ENCODE data around the gene CCDC39.

Gene CCDC39

GRCh38 chr3:180693656-180694055, 14.4 kb upstream of the CCDC39 start:
- Histone ChIP-seq H4K12ac (ENCODE audit: low read depth, low read length) (no peak overlapping the region), H3K27me3 (ENCODE audit: insufficient read depth, low read length) (no peaks in the 10 kb centered on the region), H3K14ac (ENCODE audit: low read length) (no peak overlapping the region), H3K79me2 (ENCODE audit: control insufficient read depth, insufficient read depth, low read length, poor library complexity) (no peaks in the 10 kb centered on the region), H4K8ac (ENCODE audit: low read depth, low read length) (no peak overlapping the region), H4K91ac (ENCODE audit: low read depth, low read length) (no peak overlapping the region), H3K18ac (ENCODE audit: low read length) (no peak overlapping the region), H3K23ac (ENCODE audit: low read length) (no peak overlapping the region), H3K4ac (ENCODE audit: low read depth, low read length) (no peak overlapping the region), H3K36me3 (ENCODE audit: control insufficient read depth in 1 of 2, insufficient read depth in 2 of 2, low read length in 2 of 2) (no peaks in the 10 kb centered on the region), H3K9me3 (ENCODE audit: insufficient read depth, low read depth, low read length) (no peaks in the 10 kb centered on the region), H3K4me2 (ENCODE audit: low read length) (no peak overlapping the region), H2BK12ac (ENCODE audit: low read length) (no peak overlapping the region), H3K4me1 (ENCODE audit: control insufficient read depth in 1 of 2, insufficient read depth in 2 of 2, low read length in 2 of 2) (peaks cover 0 to 2% of the 10 kb centered on the region in 2 experiments), H3K27ac (ENCODE audit: low read depth, low read length) (no peak overlapping the region), H2AFZ (ENCODE audit: insufficient read depth, low read length, poor library complexity) (no peak overlapping the region), H3K79me1 (ENCODE audit: low read length) (no peaks in the 10 kb centered on the region), H2BK120ac (ENCODE audit: insufficient read depth, low read length, poor library complexity) (no peak overlapping the region), H2BK5ac (ENCODE audit: low read depth, low read length, poor library complexity) (no peak overlapping the region), H3K9ac (ENCODE audit: low read length) (no peak overlapping the region), H2AK5ac (ENCODE audit: low read length) (no peak overlapping the region), H3K4me3 (ENCODE audit: low read depth, low read length) (no peak overlapping the region)
- no peak for DNase-seq
- WGBS (ENCODE audit: extremely low coverage, insufficient coverage, insufficient read length) = no CpG with 5 or more reads among the region's 1 CpG

GRCh38 chr3:180690061-180690460, 10.8 kb upstream of the CCDC39 start:
- Histone ChIP-seq H3K79me1 (ENCODE audit: low read length) (no peaks in the 10 kb centered on the region), H4K12ac (ENCODE audit: low read depth, low read length) (no peak overlapping the region), H3K27me3 (ENCODE audit: insufficient read depth, low read length) (no peaks in the 10 kb centered on the region), H3K4me1 (ENCODE audit: control insufficient read depth in 1 of 2, insufficient read depth in 2 of 2, low read length in 2 of 2) (no peaks in the 10 kb centered on the region), H2BK12ac (ENCODE audit: low read length) (no peak overlapping the region), H3K9ac (ENCODE audit: low read length) (no peak overlapping the region), H2BK5ac (ENCODE audit: low read depth, low read length, poor library complexity) (no peak overlapping the region), H4K8ac (ENCODE audit: low read depth, low read length) (no peak overlapping the region), H3K18ac (ENCODE audit: low read length) (no peak overlapping the region), H2AK5ac (ENCODE audit: low read length) (no peak overlapping the region), H3K9me3 (ENCODE audit: insufficient read depth, low read depth, low read length) (no peaks in the 10 kb centered on the region), H3K79me2 (ENCODE audit: control insufficient read depth, insufficient read depth, low read length, poor library complexity) (no peaks in the 10 kb centered on the region), H2BK120ac (ENCODE audit: insufficient read depth, low read length, poor library complexity) (no peak overlapping the region), H4K91ac (ENCODE audit: low read depth, low read length) (no peak overlapping the region), H3K4ac (ENCODE audit: low read depth, low read length) (no peak overlapping the region), H3K4me2 (ENCODE audit: low read length) (no peak overlapping the region), H3K23ac (ENCODE audit: low read length) (no peak overlapping the region), H3K14ac (ENCODE audit: low read length) (no peak overlapping the region), H2AFZ (ENCODE audit: insufficient read depth, low read length, poor library complexity) (no peak overlapping the region), H3K27ac (ENCODE audit: low read depth, low read length) (no peak overlapping the region), H3K4me3 (ENCODE audit: low read depth, low read length) (no peak overlapping the region), H3K36me3 (ENCODE audit: control insufficient read depth in 1 of 2, insufficient read depth in 2 of 2, low read length in 2 of 2) (no peaks in the 10 kb centered on the region)
- no CpG with 5 or more reads among the region's 1 CpG for WGBS (ENCODE audit: extremely low coverage, insufficient coverage, insufficient read length)
- DNase-seq = no peak

- no peaks in the 10 kb centered on the region for H3K4me1 ChIP-seq (ENCODE audit: control insufficient read depth in 1 of 2, insufficient read depth in 2 of 2, low read length in 2 of 2)
- H3K79me2 ChIP-seq (ENCODE audit: control insufficient read depth, insufficient read depth, low read length, poor library complexity) = no peaks in the 10 kb centered on the region
- no peak overlapping the region for H4K8ac ChIP-seq (ENCODE audit: low read depth, low read length)
- no peaks in the 10 kb centered on the region for H3K9me3 ChIP-seq (ENCODE audit: insufficient read depth, low read depth, low read length)
- no peak for DNase-seq
- H3K27ac ChIP-seq (ENCODE audit: low read depth, low read length) = no peak overlapping the region
- no peak overlapping the region for H3K23ac ChIP-seq (ENCODE audit: low read length)
- H4K91ac ChIP-seq (ENCODE audit: low read depth, low read length) = no peak overlapping the region
- H2AFZ ChIP-seq (ENCODE audit: insufficient read depth, low read length, poor library complexity) = no peak overlapping the region
- no peak overlapping the region for H4K12ac ChIP-seq (ENCODE audit: low read depth, low read length)
- no peak overlapping the region for H2AK5ac ChIP-seq (ENCODE audit: low read length)
- H3K4me3 ChIP-seq (ENCODE audit: low read depth, low read length) = no peak overlapping the region
- no peaks in the 10 kb centered on the region for H3K36me3 ChIP-seq (ENCODE audit: control insufficient read depth in 1 of 2, insufficient read depth in 2 of 2, low read length in 2 of 2)
- H3K9ac ChIP-seq (ENCODE audit: low read length) = peak overlapping the region; percentile 68
- WGBS (ENCODE audit: extremely low coverage, insufficient coverage, insufficient read length) = no CpG with 5 or more reads among the region's 3 CpGs
- no peaks in the 10 kb centered on the region for H3K79me1 ChIP-seq (ENCODE audit: low read length)
- H3K14ac ChIP-seq (ENCODE audit: low read length) = no peak overlapping the region
- H3K18ac ChIP-seq (ENCODE audit: low read length) = no peak overlapping the region
- no peak overlapping the region for H2BK120ac ChIP-seq (ENCODE audit: insufficient read depth, low read length, poor library complexity)
- no peak overlapping the region for H2BK12ac ChIP-seq (ENCODE audit: low read length)
- no peak overlapping the region for H2BK5ac ChIP-seq (ENCODE audit: low read depth, low read length, poor library complexity)
- H3K4ac ChIP-seq (ENCODE audit: low read depth, low read length) = no peak overlapping the region
- no peak overlapping the region for H3K4me2 ChIP-seq (ENCODE audit: low read length)
- no peaks in the 10 kb centered on the region for H3K27me3 ChIP-seq (ENCODE audit: insufficient read depth, low read length)
Measured at GRCh38 chr3:180684807-180685206, 5.5 kb upstream of the CCDC39 start.

GRCh38 chr3:180683816-180684215, 4.5 kb upstream of the CCDC39 start:
- no peak overlapping the region for H2AFZ ChIP-seq (ENCODE audit: insufficient read depth, low read length, poor library complexity)
- no peak overlapping the region for H4K12ac ChIP-seq (ENCODE audit: low read depth, low read length)
- H3K27me3 ChIP-seq (ENCODE audit: insufficient read depth, low read length) = no peaks in the 10 kb centered on the region
- no peak overlapping the region for H3K9ac ChIP-seq (ENCODE audit: low read length)
- no peak overlapping the region for H2AK5ac ChIP-seq (ENCODE audit: low read length)
- no peak overlapping the region for H3K14ac ChIP-seq (ENCODE audit: low read length)
- H3K36me3 ChIP-seq (ENCODE audit: control insufficient read depth in 1 of 2, insufficient read depth in 2 of 2, low read length in 2 of 2) = no peaks in the 10 kb centered on the region
- no peak for DNase-seq
- no CpG with 5 or more reads among the region's 2 CpGs for WGBS (ENCODE audit: extremely low coverage, insufficient coverage, insufficient read length)
- H3K9me3 ChIP-seq (ENCODE audit: insufficient read depth, low read depth, low read length) = no peaks in the 10 kb centered on the region
- H3K4ac ChIP-seq (ENCODE audit: low read depth, low read length) = no peak overlapping the region
- no peak overlapping the region for H2BK5ac ChIP-seq (ENCODE audit: low read depth, low read length, poor library complexity)
- no peak overlapping the region for H3K4me3 ChIP-seq (ENCODE audit: low read depth, low read length)
- no peak overlapping the region for H2BK12ac ChIP-seq (ENCODE audit: low read length)
- H2BK120ac ChIP-seq (ENCODE audit: insufficient read depth, low read length, poor library complexity) = no peak overlapping the region
- no peak overlapping the region for H3K27ac ChIP-seq (ENCODE audit: low read depth, low read length)
- no peaks in the 10 kb centered on the region for H3K79me1 ChIP-seq (ENCODE audit: low read length)
- H3K4me2 ChIP-seq (ENCODE audit: low read length) = no peak overlapping the region
- H3K4me1 ChIP-seq (ENCODE audit: control insufficient read depth in 1 of 2, insufficient read depth in 2 of 2, low read length in 2 of 2) = no peaks in the 10 kb centered on the region
- H3K23ac ChIP-seq (ENCODE audit: low read length) = no peak overlapping the region
- H4K8ac ChIP-seq (ENCODE audit: low read depth, low read length) = no peak overlapping the region
- no peak overlapping the region for H4K91ac ChIP-seq (ENCODE audit: low read depth, low read length)
- no peaks in the 10 kb centered on the region for H3K79me2 ChIP-seq (ENCODE audit: control insufficient read depth, insufficient read depth, low read length, poor library complexity)
- no peak overlapping the region for H3K18ac ChIP-seq (ENCODE audit: low read length)

Data from trophoblast cell (in vitro differentiated cells and primary cell).